Panc1 (cell line): ENCODE measurements around the gene TMC3. TPM values are rescaled to one million over a fixed set of nuclear protein-coding genes. Genes with fewer than 3 reads are reported as not detected.

Experiments
- ATAC-seq: fragments of 200-7000 bp; cut with Tn5 transposase; 2 replicates; pipeline ENCODE4 v1.9.1; 2020; ENCODE audit warnings: mild to moderate bottlenecking, moderate library complexity
- BruUV-seq: library from RNA; stranded (reverse); fragments of 400-500 nt; replicated peaks from 2 replicates; lab custom pipeline; 2021; lab: Mats Ljungman, UMichigan
- CTCF ChIA-PET: fragments of 300-600 bp; sonication (Branson Sonifier 250); formaldehyde crosslinking; loops from one replicate; lab custom pipeline; 2022; ENCODE audit warnings: antibody characterized with exemption; lab: Charles Lee
- POLR2A ChIA-PET: fragments of 300-600 bp; sonication (Branson Sonifier 250); formaldehyde crosslinking; loops from one replicate; lab custom pipeline; 2022; ENCODE audit warnings: antibody characterized with exemption; lab: Charles Lee
- DNase-seq: peaks from one replicate; pipeline ENCODE4 v3.0.0-alpha.2; 2010; ENCODE audit warnings: low read depth, low spot score
- H3K27ac ChIP-seq: 2 replicates; pipeline ENCODE4 v1.5.1; 2011; ENCODE audit warnings: mild to moderate bottlenecking, low read length, inconsistent platforms
- H3K27me3 ChIP-seq: fragments of 200-500 bp; sonication (Bioruptor generic); 2 replicates; pipeline ENCODE4 v1.6.0; 2014; ENCODE audit warnings: low read length, inconsistent platforms; ENCODE audit not compliant: control insufficient read depth, insufficient read depth
- H3K36me3 ChIP-seq: fragments of 200-500 bp; sonication (Bioruptor generic); 2 replicates; pipeline ENCODE4 v1.5.1; 2014; ENCODE audit warnings: inconsistent platforms, mild to moderate bottlenecking, low read length, moderate library complexity; ENCODE audit not compliant: control insufficient read depth, insufficient read depth
- H3K4me1 ChIP-seq: 2 replicates; pipeline ENCODE4 v1.5.1; 2011; ENCODE audit warnings: inconsistent platforms, mild to moderate bottlenecking, low read length, moderate library complexity; ENCODE audit not compliant: control insufficient read depth, insufficient read depth
- H3K4me3 ChIP-seq, 2 experiments: 2 replicates each; pipeline ENCODE4 v1.5.1; 2011 to 2012; ENCODE audit warnings: low read depth in 2 of 2, low read length in 2 of 2, mild to moderate bottlenecking in 2 of 2, inconsistent platforms in 1 of 2, moderate library complexity in 1 of 2
- H3K9me3 ChIP-seq: fragments of 200-500 bp; sonication (Bioruptor generic); 2 replicates; pipeline ENCODE4 v1.5.1; 2014; ENCODE audit warnings: low read depth, mild to moderate bottlenecking, inconsistent platforms, low read length, moderate library complexity; ENCODE audit not compliant: control insufficient read depth, insufficient read depth
- CTCF ChIP-seq: fragments of 450-650 bp; IDR thresholded peaks from 2 replicates; pipeline ENCODE4 v1.5.1; 2017; ENCODE audit warnings: mild to moderate bottlenecking
- POLR2AphosphoS5 ChIP-seq: IDR thresholded peaks from 2 replicates; pipeline ENCODE4 v1.6.1; 2012; ENCODE audit warnings: mild to moderate bottlenecking, low read depth, low read length, moderate library complexity
- REST ChIP-seq, 2 experiments: IDR thresholded peaks; 2 replicates each; pipeline ENCODE4 v1.6.1; 2011 to 2012; ENCODE audit warnings: low read depth in 2 of 2, control low read depth in 1 of 2, low read length in 1 of 2, mild to moderate bottlenecking in 1 of 2, moderate library complexity in 1 of 2; ENCODE audit not compliant: insufficient read depth in 1 of 2
- SIN3A ChIP-seq: IDR thresholded peaks from 2 replicates; pipeline ENCODE4 v1.6.1; 2012; ENCODE audit warnings: low read depth, mild to moderate bottlenecking, low read length, moderate library complexity, borderline replicate concordance; ENCODE audit not compliant: insufficient read depth
- TCF7L2 ChIP-seq: IDR thresholded peaks from 2 replicates; pipeline ENCODE4 v1.6.1; 2011; ENCODE audit warnings: mild to moderate bottlenecking, low read depth, low read length, inconsistent platforms
- in situ Hi-C: cut with HindIII; loops from 2 replicates; pipeline ENCODE4 v1.10.0; 2016; ENCODE audit warnings: low sequenced_read_pairs, low pct_unique_long_range_greater_than_20kb
- intact Hi-C: fragments of 100-400 bp; cut with micrococcal nuclease; formaldehyde crosslinking; loops from one replicate; pipeline ENCODE4 v1.10.0; 2022; ENCODE audit not compliant: unreplicated experiment
- total RNA-seq: library from RNA; stranded (reverse); gene quantifications from one replicate; pipeline ENCODE4 v1.2.1, GENCODE V29; 2021; ENCODE audit not compliant: unreplicated experiment

TMC3 gene
- total RNA-seq, 1 experiment from 2014 or later = not detected

- ChIA-PET POLR2A (no interaction called here), CTCF (no interaction called here)
- H3K27me3 ChIP-seq = peaks cover 12% of the 10 kb centered on the region; the same call in 1 of the 2 replicates
- intact Hi-C loops (no loop called here), in situ Hi-C loops (no loop called here)
- ATAC-seq (no peak), DNase-seq (no peak)
- TF ChIP-seq CTCF (no peak), POLR2AphosphoS5 (no peak), SIN3A (no peak)
- no peaks in the 10 kb centered on the region for H3K4me1 ChIP-seq
- no peaks in the 10 kb centered on the region for H3K36me3 ChIP-seq
- no peaks in the 10 kb centered on the region for H3K9me3 ChIP-seq
- H3K4me3 ChIP-seq = no peak overlapping the region
- H3K27ac ChIP-seq = no peak overlapping the region
- BruUV-seq = no TSS peak
These were observed 10.1 kb downstream of the TMC3 start for GRCh38 chr15:81363718-81364500.

GRCh38 chr15:81363276-81363675 is 10.7 kb downstream of the TMC3 start:
- DNase-seq (no peak), ATAC-seq (no peak)
- POLR2A ChIA-PET = no interaction called here
- intact Hi-C loops (no loop called here), in situ Hi-C loops (no loop called here)
- Histone ChIP-seq H3K36me3 (no peaks in the 10 kb centered on the region), H3K27me3 (peaks cover 12% of the 10 kb centered on the region; the same call in 1 of the 2 replicates), H3K4me1 (no peaks in the 10 kb centered on the region), H3K9me3 (no peaks in the 10 kb centered on the region), H3K27ac (no peak overlapping the region), H3K4me3 (no peak overlapping the region)
- no TSS peak for BruUV-seq
- CTCF ChIA-PET = no interaction called here
- no peak for TF ChIP-seq POLR2AphosphoS5
- no peak for TF ChIP-seq REST (IDR thresholded peaks at IDR 0.05; ENCODE audit: insufficient read depth in 1 of 2, low read depth in 2 of 2, low read length in 1 of 2)
- TF ChIP-seq SIN3A = no peak
- TF ChIP-seq TCF7L2 = no peak
- TF ChIP-seq CTCF = no peak
